GM15510 (cell line): Measurements from ENCODE around the gene SRP9.

Source experiments
- POLR2A ChIP-seq: IDR thresholded peaks from 3 replicates; pipeline ENCODE4 v1.6.1; 2011; ENCODE audit warnings: borderline replicate concordance; ENCODE audit not compliant: insufficient read length; ENCODE audit errors: extremely low read depth

The SRP9 gene

GRCh38 chr1:225767634-225768540 lies 9.7 kb upstream of the SRP9 start:
- no peak for TF ChIP-seq POLR2A

GRCh38 chr1:225768662-225769426 lies 8.8 kb upstream of the SRP9 start:
- TF ChIP-seq POLR2A, result no peak

GRCh38 chr1:225769687-225770086 lies 7.9 kb upstream of the SRP9 start:
- TF ChIP-seq POLR2A, result no peak

- TF ChIP-seq POLR2A, result no peak
Observed at GRCh38 chr1:225770561-225771248, 6.9 kb upstream of the SRP9 start.

GRCh38 chr1:225771661-225772322 lies 5.8 kb upstream of the SRP9 start:
- TF ChIP-seq POLR2A, result no peak

- no peak for TF ChIP-seq POLR2A
Observed at GRCh38 chr1:225772323-225772768, 5.3 kb upstream of the SRP9 start.

GRCh38 chr1:225772848-225773247 lies 4.8 kb upstream of the SRP9 start:
- no peak for TF ChIP-seq POLR2A

- TF ChIP-seq POLR2A, result no peak
Observed at GRCh38 chr1:225774281-225775147, 3.1 kb upstream of the SRP9 start.

GRCh38 chr1:225776294-225776693 lies 1.3 kb upstream of the SRP9 start:
- TF ChIP-seq POLR2A, result no peak

GRCh38 chr1:225777058-225777582 lies 506 bp upstream of the SRP9 start:
- no peak for TF ChIP-seq POLR2A

GRCh38 chr1:225778337-225778669 lies 677 bp downstream of the SRP9 start:
- TF ChIP-seq POLR2A, result no peak

GRCh38 chr1:225780134-225780533 lies 2.5 kb downstream of the SRP9 start:
- TF ChIP-seq POLR2A, result no peak

- no peak for TF ChIP-seq POLR2A
Observed at GRCh38 chr1:225780630-225781029, 3.0 kb downstream of the SRP9 start.
